MM.1S (cell line): Measurements from ENCODE around the gene ROCK1.

ENCODE experiments used
- DNase-seq: peaks from one replicate; pipeline ENCODE4 v3.0.0-alpha.2; 2015
- H2AFZ ChIP-seq: fragments of 300-600 bp; sonication (generic); 2 replicates; pipeline ENCODE4 v1.6.0; 2016; ENCODE audit warnings: antibody characterized with exemption, low read length
- H3F3A ChIP-seq: fragments of 300-600 bp; sonication (generic); 2 replicates; pipeline ENCODE4 v1.6.1; 2016; ENCODE audit warnings: mild to moderate bottlenecking, antibody characterized with exemption, low read length, moderate library complexity, mixed read lengths; ENCODE audit not compliant: insufficient read depth
- H3K27ac ChIP-seq: fragments of 300-600 bp; sonication (generic); 2 replicates; pipeline ENCODE4 v1.5.1; 2016; ENCODE audit warnings: mild to moderate bottlenecking, low read length
- H3K27me3 ChIP-seq: fragments of 300-600 bp; sonication (generic); replicated peaks from 2 replicates; pipeline ENCODE4 v1.6.0; 2016; ENCODE audit warnings: low read length; ENCODE audit not compliant: insufficient read depth
- H3K36me3 ChIP-seq: fragments of 300-600 bp; sonication (generic); replicated peaks from 2 replicates; pipeline ENCODE4 v1.6.1; 2016; ENCODE audit warnings: mild to moderate bottlenecking, low read length, mixed read lengths; ENCODE audit not compliant: insufficient read depth
- H3K4me1 ChIP-seq: fragments of 300-600 bp; sonication (generic); 2 replicates; pipeline ENCODE4 v1.6.1; 2016; ENCODE audit warnings: low read length, mixed read lengths
- H3K4me2 ChIP-seq: fragments of 300-600 bp; sonication (generic); 2 replicates; pipeline ENCODE4 v1.6.0; 2016; ENCODE audit warnings: low read depth, low read length
- H3K4me3 ChIP-seq: fragments of 300-600 bp; sonication (generic); 2 replicates; pipeline ENCODE4 v1.5.1; 2016; ENCODE audit warnings: low read length, mixed read lengths
- H3K79me2 ChIP-seq: fragments of 300-600 bp; sonication (generic); 2 replicates; pipeline ENCODE4 v1.6.1; 2016; ENCODE audit warnings: mixed run types, low read length, mixed read lengths
- H3K9ac ChIP-seq: fragments of 300-600 bp; sonication (generic); 2 replicates; pipeline ENCODE4 v1.6.1; 2016; ENCODE audit warnings: low read length, mixed read lengths
- H3K9me2 ChIP-seq: fragments of 300-600 bp; sonication (generic); replicated peaks from 2 replicates; pipeline ENCODE4 v1.6.1; 2016; ENCODE audit warnings: mild to moderate bottlenecking, low read length, mixed read lengths; ENCODE audit not compliant: insufficient read depth
- H3K9me3 ChIP-seq: fragments of 300-600 bp; sonication (generic); replicated peaks from 2 replicates; pipeline ENCODE4 v1.6.1; 2016; ENCODE audit warnings: mild to moderate bottlenecking, low read length, mixed read lengths; ENCODE audit not compliant: insufficient read depth
- H4K20me1 ChIP-seq: fragments of 300-600 bp; sonication (generic); 2 replicates; pipeline ENCODE4 v1.6.1; 2016; ENCODE audit warnings: mild to moderate bottlenecking, low read length, moderate library complexity, mixed read lengths; ENCODE audit not compliant: insufficient read depth
- CTCF ChIP-seq: fragments of 300-600 bp; sonication (generic); IDR thresholded peaks from 2 replicates; pipeline ENCODE4 v1.5.1; 2016; ENCODE audit warnings: antibody characterized with exemption, low read length, mixed read lengths
- EZH2 ChIP-seq: fragments of 300-600 bp; sonication (generic); optimal IDR thresholded peaks from 2 replicates; pipeline ENCODE3; 2017; ENCODE audit warnings: low read depth, mild to moderate bottlenecking, antibody characterized with exemption, low read length, mixed read lengths
- EZH2phosphoT487 ChIP-seq: fragments of 300-600 bp; sonication (generic); IDR thresholded peaks from 2 replicates; pipeline ENCODE4 v1.6.1; 2018; ENCODE audit warnings: antibody characterized with exemption, low read length

ROCK1 gene

GRCh38 chr18:21054252-21054821, 57.3 kb downstream of the ROCK1 start:
- Histone ChIP-seq H3K27me3 (no peaks in the 10 kb centered on the region), H3F3A (no peaks in the 10 kb centered on the region), H3K4me1 (no peaks in the 10 kb centered on the region), H3K79me2 (peaks cover 70% of the 10 kb centered on the region), H3K4me3 (no peak overlapping the region), H3K27ac (no peak overlapping the region), H3K9me2 (no peaks in the 10 kb centered on the region), H4K20me1 (no peaks in the 10 kb centered on the region), H2AFZ (no peak overlapping the region), H3K4me2 (no peak overlapping the region), H3K9me3 (no peaks in the 10 kb centered on the region), H3K36me3 (no peaks in the 10 kb centered on the region), H3K9ac (no peak overlapping the region)
- no peak for DNase-seq
- no peak for TF ChIP-seq EZH2phosphoT487
- TF ChIP-seq EZH2 = no peak
- TF ChIP-seq CTCF = no peak

GRCh38 chr18:21053127-21053526, 58.5 kb downstream of the ROCK1 start:
- Histone ChIP-seq H3F3A (no peaks in the 10 kb centered on the region), H3K27me3 (no peaks in the 10 kb centered on the region), H3K79me2 (peaks cover 60% of the 10 kb centered on the region), H4K20me1 (no peaks in the 10 kb centered on the region), H3K27ac (no peak overlapping the region), H3K9ac (no peak overlapping the region), H2AFZ (no peak overlapping the region), H3K9me2 (no peaks in the 10 kb centered on the region), H3K36me3 (no peaks in the 10 kb centered on the region), H3K4me1 (no peaks in the 10 kb centered on the region), H3K4me2 (no peak overlapping the region), H3K4me3 (no peak overlapping the region), H3K9me3 (no peaks in the 10 kb centered on the region)
- no peak for TF ChIP-seq CTCF
- TF ChIP-seq EZH2 = no peak
- TF ChIP-seq EZH2phosphoT487 = no peak
- DNase-seq = no peak

- Histone ChIP-seq H3K9ac (no peak overlapping the region), H3K27ac (no peak overlapping the region), H2AFZ (no peak overlapping the region), H3K9me3 (no peaks in the 10 kb centered on the region), H4K20me1 (no peaks in the 10 kb centered on the region), H3K4me2 (no peak overlapping the region), H3K9me2 (no peaks in the 10 kb centered on the region), H3K36me3 (no peaks in the 10 kb centered on the region), H3K27me3 (no peaks in the 10 kb centered on the region), H3K79me2 (peaks cover 59% of the 10 kb centered on the region), H3K4me1 (no peaks in the 10 kb centered on the region), H3K4me3 (no peak overlapping the region), H3F3A (no peaks in the 10 kb centered on the region)
- TF ChIP-seq CTCF (no peak), EZH2 (no peak), EZH2phosphoT487 (no peak)
- DNase-seq = no peak
Measured at GRCh38 chr18:21052385-21052784, 59.2 kb downstream of the ROCK1 start.
